ENCODE data around the gene EIF4G1. TPM values are rescaled to one million over a fixed set of nuclear protein-coding genes. Genes with fewer than 3 reads are reported as not detected.

Gene EIF4G1
- total RNA-seq, 2 donors from 2014 or later, result 229 to 275 TPM

- DNase-seq (no peak), ATAC-seq (no peak)
- intact Hi-C loops (cut with DNase I), result no loop called here
Observed at GRCh38 chr3:184358921-184359350, 44.5 kb downstream of the EIF4G1 start.

GRCh38 chr3:184359610-184360009 lies 45.2 kb downstream of the EIF4G1 start:
- no peak for DNase-seq
- no peak for ATAC-seq
- intact Hi-C loops (cut with DNase I), result no loop called here

DNA sequence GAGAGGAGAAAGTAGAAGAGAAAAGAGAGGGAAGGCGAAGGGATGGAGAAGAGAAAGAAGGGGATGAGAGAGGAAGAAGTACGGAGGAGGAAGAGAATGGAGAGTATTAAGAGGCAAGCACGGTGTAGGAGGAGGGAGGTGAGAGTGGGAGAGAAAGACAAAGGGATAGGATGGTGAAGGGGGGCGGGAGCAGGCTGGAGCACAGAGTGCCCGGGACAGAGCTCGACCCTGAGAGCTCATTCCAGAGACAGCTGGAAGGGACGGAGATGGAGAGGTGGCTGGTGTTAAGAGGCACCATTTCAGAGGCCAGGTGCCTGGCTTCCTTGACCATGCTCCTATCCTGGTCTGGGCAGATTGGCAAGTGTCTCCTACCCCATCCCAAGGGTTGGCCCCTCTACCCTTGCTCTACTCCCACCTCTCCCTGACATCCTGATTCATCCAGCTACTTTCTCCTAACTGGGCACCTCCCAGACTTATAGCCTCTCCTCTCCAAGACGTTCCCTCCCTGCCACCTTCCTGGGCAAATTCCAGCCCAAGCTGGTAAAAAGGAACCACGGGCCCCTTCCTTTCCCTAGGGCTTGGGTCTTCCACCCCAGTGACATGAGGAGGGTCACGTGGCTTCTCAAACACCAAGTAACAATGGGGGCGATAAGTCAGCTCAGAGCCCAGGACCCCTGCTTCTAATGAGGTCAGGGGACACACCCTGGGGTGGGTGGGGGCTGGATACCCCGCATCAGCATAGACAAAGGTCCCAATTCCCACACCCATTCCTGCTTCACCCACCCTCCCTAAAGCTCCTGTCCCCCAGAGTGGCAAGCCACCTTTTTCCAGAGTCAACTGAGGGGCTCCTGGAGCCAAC lies 45.9 kb downstream of the EIF4G1 start:
- intact Hi-C loops (cut with DNase I), result no loop called here

DNA sequence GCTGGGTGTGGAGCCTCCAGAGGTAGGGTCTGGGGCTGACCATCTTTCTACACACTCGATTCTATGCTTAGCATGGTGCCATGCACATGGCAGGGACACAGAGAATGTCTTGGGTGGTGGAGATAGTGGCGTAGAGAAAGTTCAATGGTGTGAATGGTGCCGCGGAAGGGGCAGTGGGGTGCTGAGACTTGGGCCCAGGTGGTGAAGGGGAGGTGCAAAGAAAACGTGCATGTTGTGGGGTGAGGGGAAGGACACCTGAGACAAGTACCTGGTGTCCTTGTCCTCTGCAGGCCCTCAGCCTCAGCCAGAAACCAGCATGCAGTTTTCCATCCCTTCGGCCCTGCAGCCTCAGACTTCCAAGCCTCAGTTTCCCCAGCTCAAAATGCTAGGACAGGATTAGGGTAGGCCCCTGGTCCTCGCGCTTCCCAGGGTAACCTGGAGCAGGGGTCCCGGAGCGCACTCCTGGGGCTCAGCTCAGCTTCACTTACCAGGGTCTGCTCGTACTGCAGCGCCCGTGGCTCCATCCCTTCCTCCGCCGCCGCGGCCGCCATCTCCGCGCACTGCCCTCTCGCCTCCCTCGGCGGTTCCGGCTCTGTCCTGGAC lies 46.6 kb downstream of the EIF4G1 start:
- ATAC-seq (no peak), DNase-seq (no peak)
- intact Hi-C loops (cut with DNase I), result no loop called here

More for the DNA sequence above, 45.9 kb downstream of the EIF4G1 start:
- ATAC-seq (no peak), DNase-seq (no peak)

GRCh38 chr3:184361532-184361931 lies 47.1 kb downstream of the EIF4G1 start, which contains the start of the genes CLCN2 and POLR2H:
Gene CLCN2, minus strand, starts transcription at chr3:184361605. Its CDS starts 126 bp downstream, at chr3:184361479.
Gene POLR2H, plus strand, starts transcription at chr3:184361710. Its CDS starts 1,783 bp downstream, at chr3:184363493.
- DNase-seq, result peak; percentile 70
- intact Hi-C loops (cut with DNase I), result no loop called here

DNA sequence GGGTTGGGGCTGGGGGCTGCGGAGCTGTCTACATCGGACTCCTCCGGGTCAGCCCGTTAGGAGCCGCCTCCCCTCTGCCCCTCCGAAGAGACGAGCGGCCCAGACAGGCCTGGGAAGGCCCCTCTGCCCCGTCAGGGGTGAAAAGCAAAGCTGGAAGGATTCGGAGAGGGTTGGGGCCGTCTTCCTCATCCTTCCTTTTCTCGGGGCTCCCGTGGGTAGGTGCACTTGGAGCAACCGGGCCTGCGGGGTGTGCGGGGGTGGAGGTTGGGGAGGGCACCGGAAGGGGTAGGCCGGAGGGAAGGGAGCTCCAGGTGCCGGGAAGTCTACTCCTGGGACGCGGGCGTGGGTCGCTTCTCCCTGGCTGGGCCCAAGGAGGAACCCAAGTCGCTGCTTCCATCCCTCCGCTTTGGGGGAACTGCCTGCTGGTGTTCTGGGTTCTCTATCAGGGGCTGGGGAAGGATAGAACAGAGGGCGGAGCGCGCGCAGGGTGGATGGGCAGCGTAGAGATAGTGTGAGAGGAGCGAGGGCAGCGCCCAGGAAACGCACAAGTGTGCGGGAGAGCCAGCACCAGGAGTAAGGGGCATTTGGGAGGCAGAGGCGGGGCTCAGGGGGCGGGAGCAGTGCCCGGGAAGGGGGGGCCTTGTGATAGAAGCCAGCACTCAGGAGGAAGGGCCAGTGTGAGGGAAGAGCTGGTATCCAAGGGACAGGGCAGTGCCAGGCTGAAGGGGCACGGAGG lies 47.7 kb downstream of the EIF4G1 start:
- ATAC-seq (peak; percentile 33 to 58), DNase-seq (peak; percentile 69)
- intact Hi-C loops (cut with DNase I), result no loop called here

More at GRCh38 chr3:184361532-184361931, 47.1 kb downstream of the EIF4G1 start, which contains the start of the genes CLCN2 and POLR2H:
- peak; percentile 72 to 74 for ATAC-seq

DNA sequence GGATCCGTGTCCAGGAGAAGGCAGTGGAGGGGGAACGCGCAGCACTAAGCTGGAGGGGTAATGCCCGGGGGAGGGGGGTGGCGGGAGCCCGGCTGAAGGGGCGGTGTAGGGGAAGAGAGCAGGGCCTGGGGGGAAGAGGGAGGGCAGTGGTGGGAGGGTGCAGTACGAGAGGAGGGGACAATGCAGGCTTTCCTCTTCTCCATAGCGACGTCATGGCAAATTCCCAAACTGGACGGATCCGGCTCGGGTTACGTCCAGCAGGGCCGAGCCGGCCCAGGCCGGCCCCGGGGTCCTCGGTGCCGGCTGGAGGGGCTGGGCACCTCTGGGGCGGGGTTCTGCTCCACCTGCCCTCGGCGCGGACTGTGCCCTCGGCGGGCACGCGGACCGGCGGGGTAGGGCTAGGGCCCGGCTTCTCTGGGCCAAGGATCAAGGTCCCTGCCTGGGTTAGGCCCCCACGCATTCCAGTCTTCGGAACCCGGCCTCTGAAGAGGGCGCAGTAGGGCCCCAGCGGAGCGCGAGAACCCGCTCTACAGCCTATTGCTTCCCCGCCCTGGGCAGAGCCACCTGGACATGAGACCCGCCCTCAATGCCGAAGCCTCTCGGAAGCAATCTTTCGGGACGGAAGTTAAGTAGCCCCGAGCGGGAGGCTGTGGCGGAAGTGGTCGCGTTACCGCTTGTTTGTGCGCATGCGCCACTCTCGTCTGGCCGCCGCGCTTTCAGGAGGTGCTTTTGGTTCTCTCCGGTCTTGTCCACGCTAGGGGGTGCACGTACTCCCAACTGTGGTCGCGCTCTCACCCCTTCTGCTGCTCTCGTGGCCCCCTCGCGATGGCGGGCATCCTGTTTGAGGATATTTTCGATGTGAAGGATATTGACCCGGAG lies 48.5 kb downstream of the EIF4G1 start:
- ATAC-seq (peak; percentile 73 to 86), DNase-seq (peak; percentile 97)
- intact Hi-C loops (cut with DNase I), result no loop called here

GRCh38 chr3:184366619-184367289 lies 52.3 kb downstream of the EIF4G1 start:
- DNase-seq (no peak), ATAC-seq (no peak)
- intact Hi-C loops (cut with DNase I), result no loop called here

DNA sequence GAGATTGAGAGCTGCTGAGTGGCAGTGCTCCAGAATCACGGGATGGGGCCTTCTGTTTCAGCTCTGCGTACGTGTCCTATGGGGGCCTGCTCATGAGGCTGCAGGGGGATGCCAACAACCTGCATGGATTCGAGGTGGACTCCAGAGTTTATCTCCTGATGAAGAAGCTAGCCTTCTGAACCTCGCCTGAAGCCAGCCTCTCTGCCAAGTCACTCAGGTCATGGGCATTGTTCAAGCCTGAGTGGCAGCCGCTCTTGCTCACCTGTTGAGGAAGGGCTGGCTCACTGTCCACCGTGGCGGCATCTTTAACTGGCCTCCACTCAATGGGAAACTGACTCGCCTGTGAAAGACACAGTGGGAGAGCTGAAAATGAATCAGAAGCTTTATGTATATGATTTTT lies 53.7 kb downstream of the EIF4G1 start:
- no peak for ATAC-seq

GRCh38 chr3:184368586-184369183 lies 54.3 kb downstream of the EIF4G1 start:
- ATAC-seq (peak; percentile 61 to 63), DNase-seq (peak; percentile 56)
- intact Hi-C loops (cut with DNase I), result no loop called here

More for the DNA sequence above, 53.7 kb downstream of the EIF4G1 start:
- DNase-seq, result no peak
- intact Hi-C loops (cut with DNase I), result no loop called here

DNA sequence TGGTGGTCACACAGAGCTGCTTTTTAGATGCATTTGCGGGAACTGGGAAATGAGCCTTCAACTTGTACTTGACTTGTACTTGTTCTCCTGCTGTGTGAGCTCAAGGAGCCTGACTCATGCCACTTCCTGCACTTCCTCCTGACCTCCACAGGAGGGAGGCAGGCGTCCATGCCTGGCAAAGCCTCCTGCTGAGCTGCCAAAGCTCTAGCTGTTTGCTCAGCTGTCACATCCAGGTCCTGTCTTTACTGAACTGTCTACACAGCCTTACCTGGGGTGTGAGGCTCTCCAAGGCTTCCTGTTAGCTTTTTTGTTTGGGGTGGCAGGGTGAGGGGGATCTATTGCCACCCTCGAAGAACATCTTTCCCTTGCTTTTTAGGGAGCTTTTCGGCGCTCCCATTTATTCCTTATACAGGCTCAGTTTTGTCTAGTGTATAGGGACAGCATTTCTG lies 57.2 kb downstream of the EIF4G1 start:
- DNase-seq (peak; percentile 81), ATAC-seq (peak; percentile 84 to 89)
- intact Hi-C loops (cut with DNase I), result loop anchor here (1.0 to 10.0 kb wide), 5 partner anchors 142 to 403 kb away; no protein-coding TSS in a partner anchor

- DNase-seq (no peak), ATAC-seq (no peak)
- intact Hi-C loops (cut with DNase I), result loop anchor here (2.0 to 10.0 kb wide), 4 partner anchors 142 to 402 kb away; no protein-coding TSS in a partner anchor
Observed at GRCh38 chr3:184372296-184372821, 58.0 kb downstream of the EIF4G1 start.

- ATAC-seq (no peak), DNase-seq (no peak)
- intact Hi-C loops (cut with DNase I), result loop anchor here (2.0 to 10.0 kb wide), 4 partner anchors 142 to 402 kb away; no protein-coding TSS in a partner anchor
Observed at GRCh38 chr3:184372911-184373310, 58.5 kb downstream of the EIF4G1 start.

- ATAC-seq (peak in 1 of 2 donors; percentile 50), DNase-seq (no peak)
- intact Hi-C loops (cut with DNase I), result loop anchor here (2.0 to 10.0 kb wide), 4 partner anchors 141 to 401 kb away; no protein-coding TSS in a partner anchor
Observed at GRCh38 chr3:184373422-184373821, 59.0 kb downstream of the EIF4G1 start.

GRCh38 chr3:184375747-184376461 lies 61.5 kb downstream of the EIF4G1 start:
- ATAC-seq, result no peak
- DNase-seq, result no peak
- intact Hi-C loops (cut with DNase I), result loop anchor here (10.0 kb wide), 3 partner anchors 139 to 399 kb away; no protein-coding TSS in a partner anchor

GRCh38 chr3:184377374-184377773 lies 63.0 kb downstream of the EIF4G1 start:
- intact Hi-C loops (cut with DNase I), result loop anchor here (10.0 kb wide), 3 partner anchors 137 to 397 kb away; no protein-coding TSS in a partner anchor
- no peak for ATAC-seq
- no peak for DNase-seq

All from left cardiac atrium (tissue), 4 donors.